Measurements from ENCODE around the gene SYT1. TPM values are rescaled to one million over a fixed set of nuclear protein-coding genes. Genes with fewer than 3 reads are reported as not detected.

The SYT1 gene
- total and polyA plus RNA-seq, 2 of the 8 experiments (the other 6 are each of a cell fraction or from before 2014, with no cell fraction given), result 11.0 to 34.6 TPM

DNA sequence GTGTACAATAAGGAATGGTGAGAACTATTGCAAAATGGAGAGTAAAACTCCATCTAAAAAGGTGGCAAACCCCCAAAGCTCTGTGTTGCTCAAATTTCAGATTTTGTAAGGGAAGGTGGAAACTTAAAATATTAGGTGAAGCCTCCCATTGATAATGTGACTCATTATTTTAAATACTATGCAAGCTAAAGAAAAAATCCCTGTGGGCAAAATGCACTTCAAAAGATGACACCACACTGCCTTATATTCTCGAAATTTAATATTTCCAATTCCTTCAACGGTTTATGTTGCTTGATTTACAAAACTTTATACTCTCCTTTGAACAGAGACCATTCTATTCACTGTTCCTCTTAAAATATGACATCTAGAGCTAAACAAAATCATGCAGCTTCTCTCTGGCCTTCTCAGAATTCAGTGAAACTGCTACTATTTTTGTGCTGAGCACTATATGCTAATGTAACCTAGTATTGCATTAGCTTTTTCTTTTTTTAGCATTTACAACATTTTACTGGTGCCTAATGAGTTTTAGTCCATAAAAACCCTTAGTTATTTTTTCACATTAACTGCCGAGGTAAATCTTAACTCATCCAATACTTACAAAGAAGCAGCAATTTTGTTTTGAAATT, 297.7 kb downstream of the SYT1 start:
- Histone ChIP-seq H3K27me3 (replicated peaks in 1 of 4; ENCODE audit: control insufficient read depth in 3 of 4, extremely low read depth in 1 of 4, insufficient read depth in 3 of 4, low read length in 3 of 4) (no peaks in the 10 kb centered on the region), H2BK15ac (ENCODE audit: low read length) (no peak overlapping the region), H2BK20ac (ENCODE audit: low read length) (no peak overlapping the region), H3K27ac (ENCODE audit: low read depth, low read length) (no peak overlapping the region), H3K4me1 (replicated peaks in 1 of 4; ENCODE audit: control insufficient read depth in 3 of 4, insufficient read depth in 4 of 4, low read length in 3 of 4) (no peaks in the 10 kb centered on the region), H4K20me1 (replicated peaks in 1 of 2; ENCODE audit: control insufficient read depth in 1 of 2, insufficient read depth in 2 of 2, low read length in 2 of 2) (no peaks in the 10 kb centered on the region), H4K5ac (ENCODE audit: insufficient read length, low read depth, low read length) (no peak overlapping the region), H3K23me2 (ENCODE audit: low read depth, low read length) (no peaks in the 10 kb centered on the region), H3K56ac (replicated peaks; ENCODE audit: insufficient read length, low read depth, low read length) (no peak overlapping the region), H3K9me3 (ENCODE audit: insufficient read depth in 2 of 2, low read depth in 1 of 2, low read length in 1 of 2) (no peaks in the 10 kb centered on the region), H3K36me3 (ENCODE audit: control insufficient read depth in 2 of 4, insufficient read depth in 4 of 4, low read length in 3 of 4) (no peaks in the 10 kb centered on the region), H3K23ac (ENCODE audit: insufficient read length) (no peak overlapping the region), H3K79me1 (ENCODE audit: low read depth, low read length) (no peaks in the 10 kb centered on the region), H3K79me2 (ENCODE audit: control insufficient read depth in 1 of 2, insufficient read depth in 2 of 2, low read length in 2 of 2) (no peaks in the 10 kb centered on the region), H2BK5ac (ENCODE audit: low read depth, low read length) (no peak overlapping the region), H3K14ac (ENCODE audit: insufficient read length) (no peak overlapping the region), H3K4me3 (ENCODE audit: extremely low read depth in 1 of 4, insufficient read depth in 2 of 4, low read depth in 3 of 4, low read length in 4 of 4) (no peak overlapping the region), H2AFZ (ENCODE audit: low read length) (no peak overlapping the region), H3K4ac (replicated peaks; ENCODE audit: insufficient read length, low read depth, low read length) (no peak overlapping the region), H3K18ac (ENCODE audit: extremely low read depth, low read length) (no peak overlapping the region), H2AK5ac (ENCODE audit: low read depth, low read length) (no peak overlapping the region), H2BK12ac (ENCODE audit: low read depth, low read length) (no peak overlapping the region), H4K91ac (replicated peaks; ENCODE audit: insufficient read length, low read length) (no peak overlapping the region), H3K4me2 (ENCODE audit: insufficient read depth in 1 of 2, low read depth in 2 of 2, low read length in 2 of 2) (no peak overlapping the region), H2BK120ac (replicated peaks; ENCODE audit: low read depth, low read length) (no peak overlapping the region), H3K9ac (replicated peaks in 1 of 4; ENCODE audit: extremely low read depth in 1 of 4, low read depth in 3 of 4, low read length in 3 of 4) (no peak overlapping the region), H4K8ac (ENCODE audit: extremely low read depth, insufficient read depth, low read length) (no peak overlapping the region)
- FAIRE-seq, result no peak
- 88% methylated on average over 3 of the region's 3 CpGs; no CpG with 5 or more reads in 1 of the 2 experiments for WGBS, 2 experiments (ENCODE audit: extremely low coverage in 1 of 2, insufficient coverage in 1 of 2, insufficient read length in 1 of 2, insufficient replicate concordance in 2 of 2, low coverage in 1 of 2, low lambda C conversion rate in 2 of 2, missing lambda C conversion rate in 1 of 2)
- ChIA-PET POLR2A (ENCODE audit: partially characterized antibody) (no interaction called here), CTCF (ENCODE audit: partially characterized antibody) (interaction anchor here (1.5 kb wide), 1 partner anchor 183 kb away, joined by 3 read pairs; no protein-coding TSS in a partner anchor)
- no peak for DNase-seq (ENCODE audit: low read depth in 1 of 2, low spot score in 2 of 2)
- TF ChIP-seq KDM1A (IDR thresholded peaks at IDR 0.05; ENCODE audit: borderline replicate concordance, low read length) (no peak), RXRA (IDR thresholded peaks at IDR 0.05; ENCODE audit: insufficient read depth, low read depth, low read length) (no peak), ZNF274 (IDR thresholded peaks at IDR 0.05; ENCODE audit: borderline replicate concordance, extremely low read depth, low read length) (no peak), CTBP2 (IDR thresholded peaks at IDR 0.05; ENCODE audit: borderline replicate concordance, insufficient read depth, insufficient read length, low read length) (no peak), TEAD4 (IDR thresholded peaks at IDR 0.05; ENCODE audit: low read depth, low read length) (no peak), RNF2 (IDR thresholded peaks at IDR 0.05; ENCODE audit: borderline replicate concordance, low read depth, low read length, missing control alignments, poor library complexity, severe bottlenecking) (no peak), KDM4A (IDR thresholded peaks at IDR 0.05; ENCODE audit: low read depth, low read length, severe bottlenecking) (no peak), CREB1 (IDR thresholded peaks at IDR 0.05) (no peak), KDM5A (IDR thresholded peaks at IDR 0.05; ENCODE audit: low read length) (no peak), JUND (IDR thresholded peaks at IDR 0.05; ENCODE audit: low read length) (no peak), NANOG (IDR thresholded peaks at IDR 0.05; ENCODE audit: insufficient read depth, low read depth, low read length, poor library complexity, severe bottlenecking) (no peak), HDAC6 (IDR thresholded peaks at IDR 0.05; ENCODE audit: low read depth, low read length) (no peak), SIN3A (conservative IDR thresholded peaks at IDR 0.05 in 1 of 2, IDR thresholded peaks at IDR 0.05 in 1 of 2; ENCODE audit: low read depth in 1 of 2, low read length in 2 of 2) (no peak)

Measured in H1 (cell line).